Fibroblast of the aortic adventitia (primary cell): ENCODE results near the gene TXNDC11. TPM values are rescaled to one million over a fixed set of nuclear protein-coding genes. Genes with fewer than 3 reads are reported as not detected.
A peak's percentile ranks its signal among the peaks of the same experiment; 100 is the strongest.

Source experiments
- DNase-seq: peaks from one replicate; pipeline ENCODE4 v3.0.0-alpha.2; 2010; ENCODE audit warnings: low read depth
- H3K4me3 ChIP-seq: 2 replicates; pipeline ENCODE4 v1.5.1; 2011; ENCODE audit warnings: low read depth, mild to moderate bottlenecking, control low read depth, low read length, moderate library complexity
- total RNA-seq: library from RNA; depleted of rRNA; stranded (reverse); fragments of >200 nt; gene quantifications from 2 replicates; pipeline ENCODE4 v1.2.3, GENCODE V29; 2012; ENCODE audit warnings: low replicate concordance
- TF ChIP-seq, protein P1 (sequence below): IDR thresholded peaks from 2 replicates; pipeline ENCODE4 v1.5.1; 2011; ENCODE audit warnings: mild to moderate bottlenecking, low read length, control low read depth, inconsistent platforms; ENCODE audit not compliant: insufficient read depth

The TXNDC11 gene
- total RNA-seq, 1 donor, result 24.0 TPM

GRCh38 chr16:11742093-11742535 is 543 bp downstream of the TXNDC11 start:
- TF ChIP-seq, protein P1, sequence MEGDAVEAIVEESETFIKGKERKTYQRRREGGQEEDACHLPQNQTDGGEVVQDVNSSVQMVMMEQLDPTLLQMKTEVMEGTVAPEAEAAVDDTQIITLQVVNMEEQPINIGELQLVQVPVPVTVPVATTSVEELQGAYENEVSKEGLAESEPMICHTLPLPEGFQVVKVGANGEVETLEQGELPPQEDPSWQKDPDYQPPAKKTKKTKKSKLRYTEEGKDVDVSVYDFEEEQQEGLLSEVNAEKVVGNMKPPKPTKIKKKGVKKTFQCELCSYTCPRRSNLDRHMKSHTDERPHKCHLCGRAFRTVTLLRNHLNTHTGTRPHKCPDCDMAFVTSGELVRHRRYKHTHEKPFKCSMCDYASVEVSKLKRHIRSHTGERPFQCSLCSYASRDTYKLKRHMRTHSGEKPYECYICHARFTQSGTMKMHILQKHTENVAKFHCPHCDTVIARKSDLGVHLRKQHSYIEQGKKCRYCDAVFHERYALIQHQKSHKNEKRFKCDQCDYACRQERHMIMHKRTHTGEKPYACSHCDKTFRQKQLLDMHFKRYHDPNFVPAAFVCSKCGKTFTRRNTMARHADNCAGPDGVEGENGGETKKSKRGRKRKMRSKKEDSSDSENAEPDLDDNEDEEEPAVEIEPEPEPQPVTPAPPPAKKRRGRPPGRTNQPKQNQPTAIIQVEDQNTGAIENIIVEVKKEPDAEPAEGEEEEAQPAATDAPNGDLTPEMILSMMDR, result no peak
- DNase-seq, result no peak
- peak overlapping the region; percentile 75 for H3K4me3 ChIP-seq

- DNase-seq, result no peak
- TF ChIP-seq, protein P1, result no peak
- H3K4me3 ChIP-seq, result peak overlapping the region; percentile 75
Observed at GRCh38 chr16:11740567-11740966, 2.1 kb downstream of the TXNDC11 start.

- no peak overlapping the region for H3K4me3 ChIP-seq
Observed at GRCh38 chr16:11738742-11739544, 3.7 kb downstream of the TXNDC11 start.

GRCh38 chr16:11737713-11738112 is 4.9 kb downstream of the TXNDC11 start:
- DNase-seq, result no peak
- no peak overlapping the region for H3K4me3 ChIP-seq
- TF ChIP-seq, protein P1, result no peak

More at GRCh38 chr16:11738742-11739544, 3.7 kb downstream of the TXNDC11 start:
- DNase-seq, result no peak
- TF ChIP-seq, protein P1, result no peak

GRCh38 chr16:11736903-11737302 is 5.8 kb downstream of the TXNDC11 start:
- no peak overlapping the region for H3K4me3 ChIP-seq
- DNase-seq, result no peak
- TF ChIP-seq, protein P1, result no peak

- no peak for DNase-seq
- H3K4me3 ChIP-seq, result no peak overlapping the region
- TF ChIP-seq, protein P1, result no peak
Observed at GRCh38 chr16:11735787-11736186, 6.9 kb downstream of the TXNDC11 start.
